DND-41 (cell line): ENCODE measurements around the gene TMEFF2.

Source experiments
- ATAC-seq: fragments of 200-7000 bp; cut with Tn5 transposase; 3 replicates; pipeline ENCODE4 v1.9.1; 2021; ENCODE audit warnings: low read depth; ENCODE audit not compliant: insufficient read depth
- DNase-seq: peaks from one replicate; pipeline ENCODE4 v3.0.0-alpha.2; 2020
- H2AFZ ChIP-seq: 2 replicates; pipeline ENCODE4 v1.6.0; 2012; ENCODE audit warnings: low read depth, low read length
- H3K27ac ChIP-seq: 2 replicates; pipeline ENCODE4 v1.5.1; 2012; ENCODE audit warnings: low read length, inconsistent platforms
- H3K27me3 ChIP-seq: fragments of 200-600 bp; sonication (generic); 2 replicates; pipeline ENCODE4 v1.6.0; 2012; ENCODE audit warnings: low read length, mild to moderate bottlenecking, inconsistent platforms; ENCODE audit not compliant: insufficient read depth, poor library complexity
- H3K36me3 ChIP-seq: 2 replicates; pipeline ENCODE4 v1.5.1; 2012; ENCODE audit warnings: low read length, inconsistent platforms; ENCODE audit not compliant: insufficient read depth
- H3K4me1 ChIP-seq: 2 replicates; pipeline ENCODE4 v1.5.1; 2012; ENCODE audit warnings: mild to moderate bottlenecking, low read length; ENCODE audit not compliant: insufficient read depth
- H3K4me2 ChIP-seq: 2 replicates; pipeline ENCODE4 v1.6.0; 2012; ENCODE audit warnings: mild to moderate bottlenecking, moderate library complexity, low read length, inconsistent platforms; ENCODE audit not compliant: insufficient read depth
- H3K4me3 ChIP-seq, 2 experiments: fragments of 200-600 bp in 1 of 2; shearing (Covaris generic) in 1 of 2; 2 replicates each; pipeline ENCODE4 v1.5.1; 2012 to 2016; ENCODE audit warnings: inconsistent platforms in 2 of 2, low read length in 2 of 2, mild to moderate bottlenecking in 2 of 2, low read depth in 1 of 2, moderate library complexity in 1 of 2
- H3K79me2 ChIP-seq: 2 replicates; pipeline ENCODE4 v1.6.0; 2012; ENCODE audit warnings: low read length, inconsistent platforms; ENCODE audit not compliant: insufficient read depth
- H3K9ac ChIP-seq: 2 replicates; pipeline ENCODE4 v1.6.0; 2012; ENCODE audit warnings: low read depth, mild to moderate bottlenecking, inconsistent platforms, low read length, moderate library complexity
- H3K9me3 ChIP-seq: 2 replicates; pipeline ENCODE4 v1.5.1; 2012; ENCODE audit warnings: low read length, moderate library complexity, mild to moderate bottlenecking, inconsistent platforms; ENCODE audit not compliant: insufficient read depth, severe bottlenecking
- H4K20me1 ChIP-seq: 2 replicates; pipeline ENCODE4 v1.6.0; 2012; ENCODE audit warnings: low read length; ENCODE audit not compliant: insufficient read depth
- CTCF ChIP-seq: IDR thresholded peaks from 2 replicates; pipeline ENCODE4 v1.5.1; 2012; ENCODE audit warnings: borderline replicate concordance, low read length, moderate library complexity, mild to moderate bottlenecking; ENCODE audit not compliant: poor library complexity, severe bottlenecking; ENCODE audit errors: extremely low read depth
- EZH2 ChIP-seq: IDR thresholded peaks from 3 replicates; pipeline ENCODE4 v1.6.1; 2012; ENCODE audit warnings: borderline replicate concordance, low read depth, mild to moderate bottlenecking, moderate library complexity, low read length, inconsistent platforms; ENCODE audit not compliant: severe bottlenecking

Gene TMEFF2

GRCh38 chr2:191942090-191942738 lies 252.5 kb downstream of the TMEFF2 start:
- no peaks in the 10 kb centered on the region for H4K20me1 ChIP-seq
- no peak overlapping the region for H3K27ac ChIP-seq
- H3K4me2 ChIP-seq = no peak overlapping the region
- H3K4me1 ChIP-seq = no peaks in the 10 kb centered on the region
- H3K79me2 ChIP-seq = no peaks in the 10 kb centered on the region
- TF ChIP-seq CTCF = no peak
- TF ChIP-seq EZH2 = no peak
- H3K9ac ChIP-seq = no peak overlapping the region
- H2AFZ ChIP-seq = no peak overlapping the region
- ATAC-seq (no peak), DNase-seq (no peak)
- no peak overlapping the region for H3K4me3 ChIP-seq
- H3K27me3 ChIP-seq = peaks cover 22% of the 10 kb centered on the region
- H3K9me3 ChIP-seq = no peaks in the 10 kb centered on the region
- no peaks in the 10 kb centered on the region for H3K36me3 ChIP-seq

GRCh38 chr2:191941376-191941929 lies 253.3 kb downstream of the TMEFF2 start:
- H3K79me2 ChIP-seq = no peaks in the 10 kb centered on the region
- no peak overlapping the region for H2AFZ ChIP-seq
- no peak overlapping the region for H3K27ac ChIP-seq
- no peak for DNase-seq
- ATAC-seq = no peak
- no peak overlapping the region for H3K9ac ChIP-seq
- no peak overlapping the region for H3K4me2 ChIP-seq
- no peaks in the 10 kb centered on the region for H3K9me3 ChIP-seq
- no peaks in the 10 kb centered on the region for H4K20me1 ChIP-seq
- TF ChIP-seq CTCF (no peak), EZH2 (no peak)
- H3K27me3 ChIP-seq = peaks cover 22% of the 10 kb centered on the region
- no peaks in the 10 kb centered on the region for H3K36me3 ChIP-seq
- no peaks in the 10 kb centered on the region for H3K4me1 ChIP-seq
- no peak overlapping the region for H3K4me3 ChIP-seq

- Histone ChIP-seq H4K20me1 (no peaks in the 10 kb centered on the region), H3K27ac (no peak overlapping the region), H3K4me3 (no peak overlapping the region), H3K9ac (no peak overlapping the region), H3K79me2 (no peaks in the 10 kb centered on the region), H3K4me2 (no peak overlapping the region), H3K27me3 (peaks cover 23% of the 10 kb centered on the region), H3K9me3 (no peaks in the 10 kb centered on the region), H3K4me1 (no peaks in the 10 kb centered on the region), H3K36me3 (no peaks in the 10 kb centered on the region), H2AFZ (no peak overlapping the region)
- ATAC-seq = no peak
- TF ChIP-seq EZH2 (no peak), CTCF (no peak)
- DNase-seq = no peak
These were observed 256.0 kb downstream of the TMEFF2 start for GRCh38 chr2:191938779-191939178.
